Measurements from ENCODE around the gene IL17RC. TPM values are rescaled to one million over a fixed set of nuclear protein-coding genes. Genes with fewer than 3 reads are reported as not detected.

Gene IL17RC
- total and polyA plus RNA-seq, 2 of the 8 experiments (the other 6 are each of a cell fraction or from before 2014, with no cell fraction given), result 11.8 to 13.0 TPM

DNA sequence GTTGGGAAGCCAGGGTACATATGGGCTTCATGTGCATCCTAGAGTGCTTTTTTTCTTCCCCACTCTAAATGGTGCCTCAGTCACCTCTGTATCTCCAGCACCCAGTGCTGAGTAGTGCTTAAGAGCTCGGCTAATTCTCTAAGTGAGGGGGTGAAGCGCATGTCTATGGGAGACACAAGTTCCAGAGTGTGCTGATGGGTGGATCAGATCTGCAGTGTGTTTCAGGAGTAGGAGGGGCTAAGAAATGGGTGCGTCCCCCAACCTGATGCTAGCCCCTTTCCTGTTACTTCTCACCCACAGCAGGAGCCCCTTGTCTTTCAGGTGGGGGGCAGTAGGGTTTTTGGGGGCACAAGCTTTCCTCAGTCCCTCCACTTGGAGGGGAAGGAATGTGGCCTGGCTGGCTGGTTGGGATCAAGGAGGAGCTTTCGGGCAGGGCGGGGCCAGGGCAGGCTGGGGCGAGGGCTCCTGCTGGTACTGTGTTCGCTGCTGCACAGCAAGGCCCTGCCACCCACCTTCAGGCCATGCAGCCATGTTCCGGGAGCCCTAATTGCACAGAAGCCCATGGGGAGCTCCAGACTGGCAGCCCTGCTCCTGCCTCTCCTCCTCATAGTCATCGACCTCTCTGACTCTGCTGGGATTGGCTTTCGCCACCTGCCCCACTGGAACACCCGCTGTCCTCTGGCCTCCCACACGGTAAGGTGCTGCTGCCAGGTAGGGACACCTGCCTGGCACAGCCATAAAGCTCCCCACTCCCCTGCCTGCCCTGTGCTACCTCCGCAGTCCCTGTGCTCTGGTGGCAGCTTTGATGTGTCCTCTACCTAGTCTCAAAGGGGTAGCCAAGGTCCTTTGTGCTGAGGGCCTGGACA, 14.3 kb upstream of the IL17RC start, which contains the start of gene IL17RE:
Gene IL17RE, plus strand, starts transcription at position 477 of the 866 bp plus-strand sequence. Its CDS starts 85 bp downstream, at position 562.
- Histone ChIP-seq H3K23me2 (ENCODE audit: low read depth, low read length) (no peaks in the 10 kb centered on the region), H4K91ac (replicated peaks; ENCODE audit: insufficient read length, low read length) (peak within 1 kb of the TSS; percentile 87), H3K27ac (ENCODE audit: low read depth, low read length) (no peak within 1 kb of the TSS), H3K23ac (ENCODE audit: insufficient read length) (no peak within 1 kb of the TSS), H4K8ac (ENCODE audit: extremely low read depth, insufficient read depth, low read length) (peak within 1 kb of the TSS; percentile 66), H4K5ac (ENCODE audit: insufficient read length, low read depth, low read length) (no peak within 1 kb of the TSS), H3K9ac (replicated peaks in 1 of 4; ENCODE audit: extremely low read depth in 1 of 4, low read depth in 3 of 4, low read length in 3 of 4) (no peak within 1 kb of the TSS), H3K36me3 (ENCODE audit: control insufficient read depth in 2 of 4, insufficient read depth in 4 of 4, low read length in 3 of 4) (no peaks in the 10 kb centered on the region), H2BK20ac (ENCODE audit: low read length) (peak within 1 kb of the TSS; percentile 75), H3K9me3 (ENCODE audit: insufficient read depth in 2 of 2, low read depth in 1 of 2, low read length in 1 of 2) (no peaks in the 10 kb centered on the region), H2BK15ac (ENCODE audit: low read length) (peak within 1 kb of the TSS; percentile 92), H2BK5ac (ENCODE audit: low read depth, low read length) (peak within 1 kb of the TSS; percentile 73), H3K14ac (ENCODE audit: insufficient read length) (no peak within 1 kb of the TSS), H2AFZ (ENCODE audit: low read length) (peak within 1 kb of the TSS; percentile 61), H3K18ac (ENCODE audit: extremely low read depth, low read length) (peak within 1 kb of the TSS; percentile 55), H4K20me1 (replicated peaks in 1 of 2; ENCODE audit: control insufficient read depth in 1 of 2, insufficient read depth in 2 of 2, low read length in 2 of 2) (no peaks in the 10 kb centered on the region), H2BK120ac (replicated peaks; ENCODE audit: low read depth, low read length) (no peak within 1 kb of the TSS), H3K79me1 (ENCODE audit: low read depth, low read length) (no peaks in the 10 kb centered on the region), H3K4me2 (ENCODE audit: insufficient read depth in 1 of 2, low read depth in 2 of 2, low read length in 2 of 2) (peak within 1 kb of the TSS; percentile 52), H3K56ac (replicated peaks; ENCODE audit: insufficient read length, low read depth, low read length) (no peak within 1 kb of the TSS), H3K4ac (replicated peaks; ENCODE audit: insufficient read length, low read depth, low read length) (peak within 1 kb of the TSS; percentile 96), H3K4me1 (replicated peaks in 1 of 4; ENCODE audit: control insufficient read depth in 3 of 4, insufficient read depth in 4 of 4, low read length in 3 of 4) (peaks cover 5 to 14% (median 11%) of the 10 kb centered on the region in 4 experiments), H3K27me3 (replicated peaks in 1 of 4; ENCODE audit: control insufficient read depth in 3 of 4, extremely low read depth in 1 of 4, insufficient read depth in 3 of 4, low read length in 3 of 4) (no peaks in the 10 kb centered on the region), H3K79me2 (ENCODE audit: control insufficient read depth in 1 of 2, insufficient read depth in 2 of 2, low read length in 2 of 2) (no peaks in the 10 kb centered on the region), H3K4me3 (ENCODE audit: extremely low read depth in 1 of 4, insufficient read depth in 2 of 4, low read depth in 3 of 4, low read length in 4 of 4) (peak within 1 kb of the TSS in 2 of 4 experiments; percentile 2 to 30; a peak in 2 of 8 replicates), H2AK5ac (ENCODE audit: low read depth, low read length) (no peak within 1 kb of the TSS), H2BK12ac (ENCODE audit: low read depth, low read length) (peak within 1 kb of the TSS; percentile 91; the same call in 1 of the 2 replicates)
- POLR2A ChIA-PET (ENCODE audit: partially characterized antibody), result interaction anchor here (0.6 to 6.0 kb wide), 9 partner anchors 9 to 49 kb away, joined by 3 to 43 read pairs (median 5); partner anchors contain the start of gene IL17RC
- 70% methylated on average over 13 of the region's 13 CpGs; no CpG with 5 or more reads in 1 of the 2 experiments for WGBS, 2 experiments (ENCODE audit: extremely low coverage in 1 of 2, insufficient coverage in 1 of 2, insufficient read length in 1 of 2, insufficient replicate concordance in 2 of 2, low coverage in 1 of 2, low lambda C conversion rate in 2 of 2, missing lambda C conversion rate in 1 of 2)
- DNase-seq (ENCODE audit: low read depth in 1 of 2, low spot score in 2 of 2), result peak in 1 of 2 experiments; percentile 73
- CTCF ChIA-PET (ENCODE audit: partially characterized antibody), result interaction anchor here (0.7 to 2.2 kb wide), 12 partner anchors 8 to 76 kb away, joined by 3 to 9 read pairs (median 4); partner anchors contain the start of gene IL17RC
- FAIRE-seq, result no peak
- TF ChIP-seq HDAC6 (IDR thresholded peaks at IDR 0.05; ENCODE audit: low read depth, low read length), result no peak
- TF ChIP-seq ASH2L (IDR thresholded peaks at IDR 0.05; ENCODE audit: low read length), result peak; percentile 57
- TF ChIP-seq TAF1 (IDR thresholded peaks at IDR 0.05; ENCODE audit: low read depth, low read length), result no peak
- no peak for TF ChIP-seq NANOG (IDR thresholded peaks at IDR 0.05; ENCODE audit: insufficient read depth, low read depth, low read length, poor library complexity, severe bottlenecking)
- peak; percentile 48; the same call in 1 of the 2 replicates for TF ChIP-seq TEAD4 (IDR thresholded peaks at IDR 0.05; ENCODE audit: low read depth, low read length)
- TF ChIP-seq BACH1 (IDR thresholded peaks at IDR 0.05; ENCODE audit: low read length), result no peak
- TF ChIP-seq POLR2A (IDR thresholded peaks at IDR 0.05; ENCODE audit: control extremely low read depth in 1 of 2, low read depth in 2 of 2, low read length in 2 of 2), result 0 out of 3 replicates have a peak, but pooled peaks of 1 of the 2 experiments have one; percentile 17
- TF ChIP-seq, protein P1, sequence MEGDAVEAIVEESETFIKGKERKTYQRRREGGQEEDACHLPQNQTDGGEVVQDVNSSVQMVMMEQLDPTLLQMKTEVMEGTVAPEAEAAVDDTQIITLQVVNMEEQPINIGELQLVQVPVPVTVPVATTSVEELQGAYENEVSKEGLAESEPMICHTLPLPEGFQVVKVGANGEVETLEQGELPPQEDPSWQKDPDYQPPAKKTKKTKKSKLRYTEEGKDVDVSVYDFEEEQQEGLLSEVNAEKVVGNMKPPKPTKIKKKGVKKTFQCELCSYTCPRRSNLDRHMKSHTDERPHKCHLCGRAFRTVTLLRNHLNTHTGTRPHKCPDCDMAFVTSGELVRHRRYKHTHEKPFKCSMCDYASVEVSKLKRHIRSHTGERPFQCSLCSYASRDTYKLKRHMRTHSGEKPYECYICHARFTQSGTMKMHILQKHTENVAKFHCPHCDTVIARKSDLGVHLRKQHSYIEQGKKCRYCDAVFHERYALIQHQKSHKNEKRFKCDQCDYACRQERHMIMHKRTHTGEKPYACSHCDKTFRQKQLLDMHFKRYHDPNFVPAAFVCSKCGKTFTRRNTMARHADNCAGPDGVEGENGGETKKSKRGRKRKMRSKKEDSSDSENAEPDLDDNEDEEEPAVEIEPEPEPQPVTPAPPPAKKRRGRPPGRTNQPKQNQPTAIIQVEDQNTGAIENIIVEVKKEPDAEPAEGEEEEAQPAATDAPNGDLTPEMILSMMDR (IDR thresholded peaks at IDR 0.05; ENCODE audit: control extremely low read depth in 1 of 3, insufficient read depth in 1 of 3, low read depth in 1 of 3, low read length in 3 of 3), result no peak
- 0 out of 2 replicates have a peak, but pooled peaks have one; percentile 33 for TF ChIP-seq SP1 (IDR thresholded peaks at IDR 0.05; ENCODE audit: low read depth, low read length)
